Measurements from ENCODE around the gene CDH16. TPM values are rescaled to one million over a fixed set of nuclear protein-coding genes. Genes with fewer than 3 reads are reported as not detected.
"Not testable (repeated sequence)": the region's sequence is repeated elsewhere in the genome, so short reads cannot be mapped to it uniquely, and the experiment has no call there.

Gene CDH16
- total RNA-seq, 1 donor from 2014 or later = 1.1 TPM

- peak; percentile 54 for DNase-seq (ENCODE audit: low read depth)
Measured at GRCh38 chr16:66874079-66874775, 44.5 kb downstream of the CDH16 start.

- DNase-seq (ENCODE audit: low read depth) = no peak
Measured at GRCh38 chr16:66873685-66874055, 45.0 kb downstream of the CDH16 start.

GRCh38 chr16:66872943-66873684 is 45.6 kb downstream of the CDH16 start:
- DNase-seq (ENCODE audit: low read depth) = peak; percentile 96

- DNase-seq (ENCODE audit: low read depth) = no peak
Measured at GRCh38 chr16:66872559-66872942, 46.1 kb downstream of the CDH16 start.

GRCh38 chr16:66871840-66872239 is 46.8 kb downstream of the CDH16 start:
- no peak for DNase-seq (ENCODE audit: low read depth)

GRCh38 chr16:66871363-66871762 is 47.3 kb downstream of the CDH16 start:
- DNase-seq (ENCODE audit: low read depth) = not testable (repeated sequence)

- no peak for DNase-seq (ENCODE audit: low read depth)
Measured at GRCh38 chr16:66869424-66869823, 49.3 kb downstream of the CDH16 start.

- no peak for DNase-seq (ENCODE audit: low read depth)
Measured at GRCh38 chr16:66863707-66864106, 55.0 kb downstream of the CDH16 start.

GRCh38 chr16:66862023-66862520 is 56.6 kb downstream of the CDH16 start:
- no peak for DNase-seq (ENCODE audit: low read depth)

- DNase-seq (ENCODE audit: low read depth) = no peak
Measured at GRCh38 chr16:66859397-66860068, 59.2 kb downstream of the CDH16 start.

GRCh38 chr16:66858740-66859396 is 59.8 kb downstream of the CDH16 start:
- peak; percentile 91 for DNase-seq (ENCODE audit: low read depth)

Other genes starting within 250 kb of the CDH16 start
- gene CMTM4, start 222.1 kb downstream of the CDH16 start, total RNA-seq = 10.7 and 10.9 TPM in 2 replicates
- gene DYNC1LI2, start 167.3 kb downstream of the CDH16 start, total RNA-seq = 108 and 137 TPM in 2 replicates
- gene TERB1, start 117.3 kb downstream of the CDH16 start, total RNA-seq = not detected in 2 replicates
- 57.6 and 65.4 TPM in 2 replicates for gene NAE1, start 87.9 kb downstream of the CDH16 start, total RNA-seq
- 3.4 and 4.2 TPM in 2 replicates for gene CA7, start 74.5 kb downstream of the CDH16 start, total RNA-seq
- 3.5 and 4.6 TPM in 2 replicates for gene PDP2, start 38.4 kb downstream of the CDH16 start, total RNA-seq
- 26.3 and 60.5 TPM in 2 replicates for gene RRAD, start 6.7 kb upstream of the CDH16 start, total RNA-seq
- 168 and 235 TPM in 2 replicates for gene CIAO2B, start 15.5 kb upstream of the CDH16 start, total RNA-seq
- 70.7 and 81.0 TPM in 2 replicates for gene CES2, start 16.6 kb upstream of the CDH16 start, total RNA-seq
- gene CES3, start 42.4 kb upstream of the CDH16 start, total RNA-seq = 1.7 and 1.9 TPM in 2 replicates
- 0.10 and 0.19 TPM in 2 replicates for gene CES4A, start 69.7 kb upstream of the CDH16 start, total RNA-seq
- 54.1 and 75.1 TPM in 2 replicates for gene CBFB, start 110.3 kb upstream of the CDH16 start, total RNA-seq
- gene PHAF1, start 191.1 kb upstream of the CDH16 start, total RNA-seq = 22.4 and 30.7 TPM in 2 replicates
- 56.1 and 57.4 TPM in 2 replicates for gene B3GNT9, start 232.1 kb upstream of the CDH16 start, total RNA-seq
- gene TRADD, start 241.0 kb upstream of the CDH16 start, total RNA-seq = 19.1 and 21.0 TPM in 2 replicates
- gene FBXL8, start 241.1 kb upstream of the CDH16 start, total RNA-seq = 39.3 and 46.4 TPM in 2 replicates
- gene HSF4, start 245.9 kb upstream of the CDH16 start, total RNA-seq = 20.9 and 29.3 TPM in 2 replicates